HepG2 (cell line): ENCODE results near the gene ATP4B. TPM values are rescaled to one million over a fixed set of nuclear protein-coding genes. Genes with fewer than 3 reads are reported as not detected.

Experiments
- ATAC-seq: fragments of 200-7000 bp; cut with Tn5 transposase; 3 replicates; pipeline ENCODE4 v1.9.1; 2020; ENCODE audit warnings: mild to moderate bottlenecking, moderate library complexity
- BruUV-seq: library from RNA; stranded (reverse); fragments of 400-500 nt; replicated peaks from 2 replicates; lab custom pipeline; 2021; lab: Mats Ljungman, UMichigan
- CTCF ChIA-PET: fragments of 300-600 bp; formaldehyde crosslinking; extraction: SDS; loops from one replicate; lab custom pipeline; 2021; ENCODE audit warnings: low total read pairs, inconsistent platforms, low intra/inter-chr PET ratio; lab: Yijun Ruan, JAX
- POLR2A ChIA-PET: fragments of 350-600 bp; sonication (Branson Sonifier 250); formaldehyde crosslinking; loops from one replicate; lab custom pipeline; 2020; ENCODE audit warnings: antibody characterized with exemption, inconsistent platforms; lab: Yijun Ruan, JAX
- DNase-seq: peaks from one replicate; pipeline ENCODE4 v3.0.0-alpha.2; 2015; ENCODE audit warnings: low spot score
- FAIRE-seq: peaks from 3 replicates; lab custom pipeline; 2011; peaks lifted over from hg19 to GRCh38; lab: Jason Lieb, UNC
- H2AFZ ChIP-seq: one replicate; pipeline ENCODE4 v1.6.1; 2011; ENCODE audit warnings: low read length, inconsistent platforms
- H3K27ac ChIP-seq: fragments of 300-600 bp; 3 replicates; pipeline ENCODE4 v1.8.0; 2011; ENCODE audit warnings: mixed run types, mild to moderate bottlenecking, mixed read lengths, low read length, inconsistent platforms; ENCODE audit not compliant: insufficient read depth; ENCODE audit errors: extremely low read length
- H3K27me3 ChIP-seq, 2 experiments: fragments of 200-600 bp in 1 of 2; 2 replicates in 1 of 2; 3 replicates in 1 of 2; pipeline versions ENCODE4 v1.6.0 to v1.8.0; 2011; ENCODE audit warnings: low read length in 2 of 2, mild to moderate bottlenecking in 2 of 2, moderate library complexity in 2 of 2, inconsistent platforms in 1 of 2; ENCODE audit not compliant: insufficient read depth in 2 of 2, control insufficient read depth in 1 of 2
- H3K36me3 ChIP-seq, 2 experiments: fragments of 200-600 bp in 1 of 2; replicated peaks in 1 of 2; 2 replicates in 1 of 2; 3 replicates in 1 of 2; pipeline versions ENCODE4 v1.5.1 to v1.8.0; 2011; ENCODE audit warnings: low read length in 2 of 2, inconsistent platforms in 1 of 2; ENCODE audit not compliant: insufficient read depth in 2 of 2, control insufficient read depth in 1 of 2
- H3K4me1 ChIP-seq: 2 replicates; pipeline ENCODE4 v1.5.1; 2012; ENCODE audit warnings: low read length, inconsistent platforms; ENCODE audit not compliant: insufficient read depth
- H3K4me2 ChIP-seq: 2 replicates; pipeline ENCODE4 v1.6.0; 2011; ENCODE audit warnings: low read depth, low read length, inconsistent platforms
- H3K4me3 ChIP-seq, 3 experiments: fragments of 200-600 bp in 1 of 3; sonication (generic), shearing (Covaris generic) in 1 of 3; replicated peaks in 1 of 3; 2 replicates each; pipeline ENCODE4 v1.5.1; 2011 to 2016; ENCODE audit warnings: low read length in 3 of 3, inconsistent platforms in 2 of 3, low read depth in 2 of 3, mild to moderate bottlenecking in 2 of 3, control low read depth in 1 of 3, mixed read lengths in 1 of 3; ENCODE audit not compliant: insufficient read depth in 1 of 3
- H3K79me2 ChIP-seq: one replicate; pipeline ENCODE4 v1.6.1; 2011; ENCODE audit warnings: low read length, inconsistent platforms; ENCODE audit not compliant: insufficient read depth
- H3K9ac ChIP-seq: 2 replicates; pipeline ENCODE4 v1.6.0; 2011; ENCODE audit warnings: mild to moderate bottlenecking, low read depth, low read length, inconsistent platforms; ENCODE audit not compliant: insufficient read depth
- H3K9me3 ChIP-seq: 2 replicates; pipeline ENCODE4 v1.5.1; 2012; ENCODE audit warnings: mild to moderate bottlenecking, low read length
- H4K20me1 ChIP-seq: 2 replicates; pipeline ENCODE4 v1.6.0; 2011; ENCODE audit warnings: inconsistent platforms, mild to moderate bottlenecking, low read length, moderate library complexity; ENCODE audit not compliant: insufficient read depth
- SUZ12 ChIP-seq: fragments of 150-350 bp; IDR thresholded peaks from 2 replicates; pipeline ENCODE4 v1.6.1; 2014; ENCODE audit warnings: low read depth, low read length
- TBX3 ChIP-seq: fragments of 450-650 bp; IDR thresholded peaks from 2 replicates; pipeline ENCODE4 v1.6.1; 2017; ENCODE audit warnings: antibody characterized with exemption, mild to moderate bottlenecking, inconsistent platforms, borderline replicate concordance
- ZNF746 ChIP-seq: sonication (generic); formaldehyde crosslinking; IDR thresholded peaks from 2 replicates; pipeline ENCODE4 v1.8.0; 2022; ENCODE audit warnings: mild to moderate bottlenecking, missing genetic modification reagents
- WGBS: methylation state at CpG from one replicate; pipeline ENCODE4 v1.1.6; 2017; ENCODE audit warnings: low lambda C conversion rate; 5-methylcytosine and 5-hydroxymethylcytosine counted together
- in situ Hi-C: cut with HindIII; loops from 2 replicates; pipeline ENCODE4 v1.10.0; 2017; ENCODE audit warnings: low pct_unique_long_range_greater_than_20kb; ENCODE audit not compliant: extremely low pct_ligation_motif_present
- intact Hi-C: fragments of 100-400 bp; cut with micrococcal nuclease; formaldehyde crosslinking; loops from one replicate; pipeline ENCODE4 v1.10.0; 2022; ENCODE audit not compliant: unreplicated experiment
- polyA plus RNA-seq, 8 experiments: library from polyadenylated mRNA; depleted of rRNA in 3 of 8; stranded (reverse) in 7 of 8; unstranded in 1 of 8; fragments of >200 nt; fragmentation: Illumina TruSeq in 4 of 8; extraction: Trizol in 4 of 8; gene quantifications; 2 replicates each; pipeline versions ENCODE4 v1.2.1 to v1.2.3, GENCODE V29; 2011 to 2016; ENCODE audit warnings: low read depth in 4 of 8, missing spikeins in 1 of 8, mixed read lengths in 1 of 8; ENCODE audit not compliant: insufficient read depth in 1 of 8
- total RNA-seq, 5 experiments: library from RNA; depleted of rRNA; stranded (reverse); fragments of >200 nt; fragmentation: Illumina TruSeq; extraction: Trizol; gene quantifications; 2 replicates each; pipeline ENCODE4 v1.2.3, GENCODE V29; 2016; ENCODE audit warnings: low read depth in 1 of 5
- TF ChIP-seq, protein P1 (sequence below): conservative IDR thresholded peaks from 2 replicates; pipeline ENCODE4 v1.6.1; 2018; ENCODE audit warnings: missing genetic modification reagents

The ATP4B gene
- total and polyA plus RNA-seq, 2 of the 13 experiments (the other 11 are each of a cell fraction or from before 2014, with no cell fraction given), result not detected

DNA sequence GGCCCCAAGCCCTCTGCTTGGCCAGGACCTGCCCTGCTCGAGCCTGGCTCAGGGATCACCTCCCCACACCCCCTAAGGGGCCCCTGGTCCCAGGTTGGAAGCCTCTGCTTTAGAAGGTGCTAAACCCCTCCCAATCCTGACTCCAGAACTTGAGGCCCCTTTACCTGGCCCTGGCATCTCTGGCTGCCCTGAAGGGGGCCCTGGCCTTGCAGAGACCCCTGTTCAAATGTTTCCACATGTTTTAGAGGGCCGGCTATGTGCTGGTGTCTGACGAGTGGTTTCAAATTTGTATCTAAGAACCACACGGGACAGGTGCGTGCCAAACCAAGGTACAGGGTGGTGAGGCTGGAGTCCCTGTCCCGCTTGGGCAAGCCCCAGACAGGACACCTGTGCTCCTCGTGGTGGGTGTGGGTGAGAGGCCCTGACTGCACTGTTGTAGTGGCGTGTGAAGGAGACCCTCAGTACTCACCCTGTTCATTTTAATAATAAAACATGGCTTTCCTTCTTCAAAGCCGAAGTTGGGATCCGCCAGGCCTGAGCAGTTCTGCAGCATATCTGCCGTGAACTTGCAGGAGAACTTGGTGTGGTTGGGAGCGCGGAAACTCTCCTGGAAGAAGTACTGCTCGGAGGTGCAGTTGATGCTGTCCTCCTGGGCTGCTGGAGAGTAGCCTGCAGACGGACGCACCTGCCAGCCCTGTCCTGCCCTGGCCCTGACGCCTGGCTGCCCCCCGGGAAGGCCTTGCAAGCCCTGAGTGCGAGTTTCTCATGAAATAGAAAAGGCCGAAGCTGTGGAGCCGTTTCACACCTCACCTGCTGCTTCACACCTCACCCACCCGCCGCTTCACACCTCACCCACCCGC is 5.4 kb downstream of the ATP4B start:
- no peak for DNase-seq
- H3K4me1 ChIP-seq, result no peaks in the 10 kb centered on the region
- TF ChIP-seq ZNF746 (CRISPR knock-in tag), result no peak
- TF ChIP-seq, protein P1, sequence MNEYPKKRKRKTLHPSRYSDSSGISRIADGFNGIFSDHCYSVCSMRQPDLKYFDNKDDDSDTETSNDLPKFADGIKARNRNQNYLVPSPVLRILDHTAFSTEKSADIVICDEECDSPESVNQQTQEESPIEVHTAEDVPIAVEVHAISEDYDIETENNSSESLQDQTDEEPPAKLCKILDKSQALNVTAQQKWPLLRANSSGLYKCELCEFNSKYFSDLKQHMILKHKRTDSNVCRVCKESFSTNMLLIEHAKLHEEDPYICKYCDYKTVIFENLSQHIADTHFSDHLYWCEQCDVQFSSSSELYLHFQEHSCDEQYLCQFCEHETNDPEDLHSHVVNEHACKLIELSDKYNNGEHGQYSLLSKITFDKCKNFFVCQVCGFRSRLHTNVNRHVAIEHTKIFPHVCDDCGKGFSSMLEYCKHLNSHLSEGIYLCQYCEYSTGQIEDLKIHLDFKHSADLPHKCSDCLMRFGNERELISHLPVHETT (CRISPR knock-in tag), result no peak
- 0 out of 2 replicates have a peak, but pooled peaks have one; percentile 15 for TF ChIP-seq TBX3
- no peak for TF ChIP-seq SUZ12
- TF ChIP-seq, all 625 proteins: peak for 1
- POLR2A ChIA-PET, result no interaction called here
- Histone ChIP-seq H3K79me2 (no peaks in the 10 kb centered on the region), H3K36me3 (no peaks in the 10 kb centered on the region), H3K4me3 (no peak overlapping the region), H2AFZ (no peak overlapping the region), H4K20me1 (no peaks in the 10 kb centered on the region), H3K9me3 (no peaks in the 10 kb centered on the region), H3K4me2 (no peak overlapping the region), H3K27ac (no peak overlapping the region), H3K9ac (no peak overlapping the region), H3K27me3 (peaks cover 0 to 7% of the 10 kb centered on the region in 2 experiments; a peak in 2 of 5 replicates)
- BruUV-seq, result no TSS peak
- ATAC-seq (no peak), FAIRE-seq (no peak)
- intact Hi-C loops, result no loop called here
- CTCF ChIA-PET, result no interaction called here
- WGBS, result 82% methylated on average over 19 of the region's 24 CpGs
- in situ Hi-C loops, result no loop called here
